K562 (cell line): ENCODE measurements around the gene ATIC. TPM values are rescaled to one million over a fixed set of nuclear protein-coding genes. Genes with fewer than 3 reads are reported as not detected.

Experiments used
- BRF1 ChIP-seq: IDR thresholded peaks from 3 replicates; pipeline ENCODE4 v1.6.1; 2011; ENCODE audit warnings: borderline replicate concordance, mild to moderate bottlenecking; ENCODE audit not compliant: insufficient read length; ENCODE audit errors: extremely low read depth
- CBX8 ChIP-seq: fragments of 200-600 bp; sonication (generic); IDR thresholded peaks from 2 replicates; pipeline ENCODE4 v1.6.1; 2012; ENCODE audit warnings: borderline replicate concordance, mixed run types, low read depth, mild to moderate bottlenecking, moderate library complexity, mixed read lengths, low read length, control low read depth, inconsistent platforms; ENCODE audit not compliant: poor library complexity, severe bottlenecking; ENCODE audit errors: extremely low read depth
- ELF2 ChIP-seq: fragments of 250-450 bp; sonication (Bioruptor Pico); IDR thresholded peaks from 2 replicates; pipeline ENCODE4 v1.5.0; 2021; ENCODE audit warnings: mild to moderate bottlenecking
- GATAD2A ChIP-seq: fragments of 450-650 bp; IDR thresholded peaks from 2 replicates; pipeline ENCODE4 v1.6.1; 2017
- HMG20B ChIP-seq: fragments of 250-450 bp; sonication (Bioruptor Pico); IDR thresholded peaks from 2 replicates; pipeline ENCODE4 v1.5.0; 2021; ENCODE audit warnings: mild to moderate bottlenecking
- NR2F6 ChIP-seq: fragments of 450-650 bp; formaldehyde crosslinking; IDR thresholded peaks from 2 replicates; pipeline ENCODE4 v1.4.0; 2020; ENCODE audit warnings: mild to moderate bottlenecking
- POLR2G ChIP-seq: fragments of 200-400 bp; formaldehyde crosslinking; IDR thresholded peaks from 2 replicates; pipeline ENCODE4 v1.6.1; 2017; ENCODE audit warnings: low read depth, mild to moderate bottlenecking, antibody characterized with exemption, low read length, moderate library complexity
- SMC3 ChIP-seq: conservative IDR thresholded peaks from 2 replicates; pipeline ENCODE4 v1.6.1; 2011; ENCODE audit warnings: low read depth, low read length, improper control_type of control experiment; ENCODE audit not compliant: insufficient read depth
- TRIM24 ChIP-seq, 2 experiments: fragments of 450-650 bp; IDR thresholded peaks; 2 replicates each; pipeline ENCODE4 v1.6.1; 2016
- USF1 ChIP-seq: sonication (generic); formaldehyde crosslinking; IDR thresholded peaks from 2 replicates; pipeline ENCODE4 v1.9.0; 2022; ENCODE audit warnings: mild to moderate bottlenecking, missing genetic modification reagents
- ZBTB34 ChIP-seq: fragments of 250-450 bp; sonication (Bioruptor Pico); IDR thresholded peaks from 2 replicates; pipeline ENCODE4 v1.8.0; 2021; ENCODE audit warnings: mild to moderate bottlenecking, moderate library complexity
- polyA plus RNA-seq, 8 experiments: library from polyadenylated mRNA; depleted of rRNA in 4 of 8; stranded (reverse) in 5 of 8; unstranded in 3 of 8; fragments of >200 nt; fragmentation: Nextera tagmentation in 2 of 8; fragmentation: Illumina TruSeq in 1 of 8; extraction: Ambion mirVana in 2 of 8; extraction: Trizol in 1 of 8; gene quantifications; 2 replicates each; pipeline versions ENCODE4 v1.2.1 to v1.2.3, GENCODE V29; 2011 to 2014; ENCODE audit warnings: inconsistent platforms in 1 of 8, missing spikeins in 1 of 8
- total RNA-seq, 7 experiments: library from RNA; depleted of rRNA in 6 of 7; stranded (reverse); fragments of >200 nt in 6 of 7; fragmentation: Illumina TruSeq in 2 of 7; extraction: Trizol in 2 of 7; gene quantifications; 2 replicates each; pipeline versions ENCODE4 v1.2.1 to v1.2.3, GENCODE V29; 2011 to 2021; ENCODE audit warnings: low replicate concordance in 1 of 7
- TF ChIP-seq, protein P1 (sequence below), 2 experiments: fragments of 450-650 bp in 1 of 2; sonication (generic) in 1 of 2; formaldehyde crosslinking; conservative IDR thresholded peaks; 2 replicates each; pipeline versions ENCODE4 v1.4.0 to v1.8.1; 2020 to 2022; ENCODE audit warnings: mild to moderate bottlenecking in 1 of 2, missing genetic modification reagents in 1 of 2
- TF ChIP-seq, protein P2 (sequence below): sonication (generic); formaldehyde crosslinking; IDR thresholded peaks from 2 replicates; pipeline ENCODE4 v1.8.1; 2023; ENCODE audit warnings: missing genetic modification reagents, mild to moderate bottlenecking, borderline replicate concordance

ATIC gene
- total and polyA plus RNA-seq, 9 of the 15 experiments (the other 6 are each of a cell fraction or from before 2014, with no cell fraction given) = 45.6 to 480 (median 212) TPM

DNA sequence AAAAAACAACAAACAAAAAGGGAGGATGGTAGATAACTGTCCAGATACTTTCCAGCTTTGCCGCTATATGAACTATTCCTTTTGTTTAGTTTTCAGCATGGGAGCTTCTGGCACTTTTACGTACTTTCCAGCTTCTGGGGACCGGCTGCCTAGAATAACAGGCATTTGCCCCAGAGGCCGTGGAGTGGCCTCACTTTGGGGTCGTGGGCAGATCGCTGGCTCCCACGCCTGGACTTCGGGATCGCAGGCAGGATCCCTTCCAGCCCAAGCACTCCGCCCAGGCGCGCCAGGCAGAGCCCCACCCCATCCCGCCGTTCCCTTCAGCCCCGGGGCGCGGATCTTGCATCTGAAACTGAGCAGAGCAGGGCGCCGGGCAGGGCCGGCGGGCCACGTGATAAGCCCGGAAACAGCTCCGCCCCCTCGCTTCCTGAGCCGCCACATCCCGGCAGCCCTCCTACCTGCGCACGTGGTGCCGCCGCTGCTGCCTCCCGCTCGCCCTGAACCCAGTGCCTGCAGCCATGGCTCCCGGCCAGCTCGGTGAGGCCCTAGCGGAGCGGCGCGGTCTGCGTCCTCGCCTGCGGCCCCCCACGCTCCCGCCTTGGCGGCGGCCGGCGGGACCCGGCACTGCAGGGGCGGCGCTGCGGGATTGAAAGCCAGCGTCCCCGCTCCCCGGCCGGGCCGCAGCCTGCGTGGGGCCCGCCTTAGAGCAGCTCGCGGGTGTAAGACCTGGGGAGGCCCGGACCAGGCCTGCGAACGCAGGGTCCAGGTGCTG is at the start of gene ATIC (continued):
- TF ChIP-seq, protein P1, sequence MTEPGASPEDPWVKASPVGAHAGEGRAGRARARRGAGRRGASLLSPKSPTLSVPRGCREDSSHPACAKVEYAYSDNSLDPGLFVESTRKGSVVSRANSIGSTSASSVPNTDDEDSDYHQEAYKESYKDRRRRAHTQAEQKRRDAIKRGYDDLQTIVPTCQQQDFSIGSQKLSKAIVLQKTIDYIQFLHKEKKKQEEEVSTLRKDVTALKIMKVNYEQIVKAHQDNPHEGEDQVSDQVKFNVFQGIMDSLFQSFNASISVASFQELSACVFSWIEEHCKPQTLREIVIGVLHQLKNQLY (CRISPR knock-in tag; conservative IDR thresholded peaks at IDR 0.05) = no peak
- no peak for TF ChIP-seq BRF1
- TF ChIP-seq HMG20B (CRISPR knock-in tag) = no peak
- TF ChIP-seq, protein P2, sequence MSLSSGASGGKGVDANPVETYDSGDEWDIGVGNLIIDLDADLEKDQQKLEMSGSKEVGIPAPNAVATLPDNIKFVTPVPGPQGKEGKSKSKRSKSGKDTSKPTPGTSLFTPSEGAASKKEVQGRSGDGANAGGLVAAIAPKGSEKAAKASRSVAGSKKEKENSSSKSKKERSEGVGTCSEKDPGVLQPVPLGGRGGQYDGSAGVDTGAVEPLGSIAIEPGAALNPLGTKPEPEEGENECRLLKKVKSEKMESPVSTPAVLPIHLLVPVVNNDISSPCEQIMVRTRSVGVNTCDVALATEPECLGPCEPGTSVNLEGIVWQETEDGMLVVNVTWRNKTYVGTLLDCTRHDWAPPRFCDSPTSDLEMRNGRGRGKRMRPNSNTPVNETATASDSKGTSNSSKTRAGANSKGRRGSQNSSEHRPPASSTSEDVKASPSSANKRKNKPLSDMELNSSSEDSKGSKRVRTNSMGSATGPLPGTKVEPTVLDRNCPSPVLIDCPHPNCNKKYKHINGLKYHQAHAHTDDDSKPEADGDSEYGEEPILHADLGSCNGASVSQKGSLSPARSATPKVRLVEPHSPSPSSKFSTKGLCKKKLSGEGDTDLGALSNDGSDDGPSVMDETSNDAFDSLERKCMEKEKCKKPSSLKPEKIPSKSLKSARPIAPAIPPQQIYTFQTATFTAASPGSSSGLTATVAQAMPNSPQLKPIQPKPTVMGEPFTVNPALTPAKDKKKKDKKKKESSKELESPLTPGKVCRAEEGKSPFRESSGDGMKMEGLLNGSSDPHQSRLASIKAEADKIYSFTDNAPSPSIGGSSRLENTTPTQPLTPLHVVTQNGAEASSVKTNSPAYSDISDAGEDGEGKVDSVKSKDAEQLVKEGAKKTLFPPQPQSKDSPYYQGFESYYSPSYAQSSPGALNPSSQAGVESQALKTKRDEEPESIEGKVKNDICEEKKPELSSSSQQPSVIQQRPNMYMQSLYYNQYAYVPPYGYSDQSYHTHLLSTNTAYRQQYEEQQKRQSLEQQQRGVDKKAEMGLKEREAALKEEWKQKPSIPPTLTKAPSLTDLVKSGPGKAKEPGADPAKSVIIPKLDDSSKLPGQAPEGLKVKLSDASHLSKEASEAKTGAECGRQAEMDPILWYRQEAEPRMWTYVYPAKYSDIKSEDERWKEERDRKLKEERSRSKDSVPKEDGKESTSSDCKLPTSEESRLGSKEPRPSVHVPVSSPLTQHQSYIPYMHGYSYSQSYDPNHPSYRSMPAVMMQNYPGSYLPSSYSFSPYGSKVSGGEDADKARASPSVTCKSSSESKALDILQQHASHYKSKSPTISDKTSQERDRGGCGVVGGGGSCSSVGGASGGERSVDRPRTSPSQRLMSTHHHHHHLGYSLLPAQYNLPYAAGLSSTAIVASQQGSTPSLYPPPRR (CRISPR knock-in tag) = no peak
- no peak for TF ChIP-seq CBX8
- peak; percentile 73 for TF ChIP-seq ELF2 (CRISPR knock-in tag)
- TF ChIP-seq GATAD2A = no peak
- TF ChIP-seq NR2F6 (CRISPR knock-in tag) = no peak
- TF ChIP-seq POLR2G = peak; percentile 92
- no peak for TF ChIP-seq ZBTB34 (CRISPR knock-in tag)
- peak; percentile 96 for TF ChIP-seq USF1 (CRISPR knock-in tag)
- no peak for TF ChIP-seq TRIM24 (IDR thresholded peaks at IDR 0.05)
- no peak for TF ChIP-seq SMC3
